ENCODE data around the gene ING5. TPM values are rescaled to one million over a fixed set of nuclear protein-coding genes. Genes with fewer than 3 reads are reported as not detected.

The ING5 gene
- total and polyA plus RNA-seq, 2 donors (not counting 3 experiments of a cell fraction or from before 2014, with no cell fraction given), result 24.5 to 33.4 TPM

DNA sequence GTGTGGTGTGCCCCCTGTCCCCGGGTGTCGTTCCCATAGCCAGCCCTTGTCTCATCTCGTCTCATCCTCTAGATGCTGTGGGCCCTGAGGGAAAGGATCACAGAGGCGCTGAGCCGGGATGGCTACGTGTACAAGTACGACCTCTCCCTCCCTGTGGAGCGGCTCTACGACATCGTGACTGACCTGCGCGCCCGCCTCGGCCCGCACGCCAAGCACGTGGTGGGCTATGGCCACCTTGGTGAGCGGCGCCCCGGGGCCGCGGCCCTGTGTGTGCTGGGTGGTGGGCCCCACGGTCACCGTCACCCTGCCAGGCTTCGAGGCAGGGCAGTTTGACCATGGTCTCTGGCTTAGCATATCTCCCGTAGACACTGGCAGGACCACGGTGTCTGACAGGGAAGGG lies 53.9 kb downstream of the ING5 start:
- Histone ChIP-seq H3K9ac (replicated peaks; ENCODE audit: extremely low read depth, insufficient read depth, low read length) (no peak overlapping the region), H3K9me3 (replicated peaks; ENCODE audit: control insufficient read depth, insufficient read depth, low read length) (no peaks in the 10 kb centered on the region), H3K4me1 (ENCODE audit: control insufficient read depth, extremely low read depth, insufficient read depth, low read length) (no peaks in the 10 kb centered on the region), H4K20me1 (replicated peaks; ENCODE audit: control insufficient read depth, extremely low read depth, insufficient read depth, low read length) (no peaks in the 10 kb centered on the region), H3K36me3 (ENCODE audit: control insufficient read depth in 2 of 2, extremely low read depth in 1 of 2, insufficient read depth in 2 of 2, low read length in 2 of 2) (peaks cover 0 to 11% of the 10 kb centered on the region in 2 experiments), H3K4me2 (ENCODE audit: insufficient read depth, low read length) (no peak overlapping the region), H3K9me1 (replicated peaks; ENCODE audit: control insufficient read depth, extremely low read depth, insufficient read depth, low read length) (no peaks in the 10 kb centered on the region), H2AFZ (ENCODE audit: low read depth, low read length) (no peak overlapping the region), H3K4me3 (replicated peaks in 1 of 3; ENCODE audit: insufficient read depth in 1 of 3, low read depth in 1 of 3, low read length in 3 of 3) (no peak overlapping the region), H3K27ac (ENCODE audit: insufficient read depth, low read depth, low read length) (no peak overlapping the region), H3K79me2 (ENCODE audit: control insufficient read depth, insufficient read depth, low read length) (no peaks in the 10 kb centered on the region), H3K27me3 (ENCODE audit: control insufficient read depth in 2 of 2, insufficient read depth in 2 of 2, low read length in 2 of 2) (no peaks in the 10 kb centered on the region)
- ChIA-PET CTCF (no interaction called here), POLR2A (no interaction called here)
- no TSS peak for BruUV-seq (replicated peaks)
- dilution Hi-C loops (cut with MboI; ENCODE audit: extremely low pct_ligation_motif_present, low sequenced_read_pairs) (no loop called here), intact Hi-C loops (cut with micrococcal nuclease) (no loop called here)
- TF ChIP-seq JUN (IDR thresholded peaks at IDR 0.05; ENCODE audit: borderline replicate concordance, insufficient read depth, insufficient read length, low read depth) (no peak), MYC (IDR thresholded peaks at IDR 0.05; ENCODE audit: low read depth, low read length) (no peak), POLR2AphosphoS5 (IDR thresholded peaks at IDR 0.05; ENCODE audit: insufficient read depth, low read depth, low read length) (no peak), FOS (IDR thresholded peaks at IDR 0.05; ENCODE audit: borderline replicate concordance, insufficient read depth, low read length) (no peak), POLR2A (IDR thresholded peaks at IDR 0.05; ENCODE audit: low read depth, low read length) (no peak), EZH2 (IDR thresholded peaks at IDR 0.05; ENCODE audit: borderline replicate concordance, low read depth, low read length, severe bottlenecking) (no peak), GATA2 (IDR thresholded peaks at IDR 0.05; ENCODE audit: insufficient read depth, insufficient read length, low read depth, low read length) (no peak)
- TF ChIP-seq, protein P1, sequence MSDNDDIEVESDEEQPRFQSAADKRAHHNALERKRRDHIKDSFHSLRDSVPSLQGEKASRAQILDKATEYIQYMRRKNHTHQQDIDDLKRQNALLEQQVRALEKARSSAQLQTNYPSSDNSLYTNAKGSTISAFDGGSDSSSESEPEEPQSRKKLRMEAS (IDR thresholded peaks at IDR 0.05; ENCODE audit: insufficient read depth, insufficient read length), result no peak
- TF ChIP-seq, protein P2, sequence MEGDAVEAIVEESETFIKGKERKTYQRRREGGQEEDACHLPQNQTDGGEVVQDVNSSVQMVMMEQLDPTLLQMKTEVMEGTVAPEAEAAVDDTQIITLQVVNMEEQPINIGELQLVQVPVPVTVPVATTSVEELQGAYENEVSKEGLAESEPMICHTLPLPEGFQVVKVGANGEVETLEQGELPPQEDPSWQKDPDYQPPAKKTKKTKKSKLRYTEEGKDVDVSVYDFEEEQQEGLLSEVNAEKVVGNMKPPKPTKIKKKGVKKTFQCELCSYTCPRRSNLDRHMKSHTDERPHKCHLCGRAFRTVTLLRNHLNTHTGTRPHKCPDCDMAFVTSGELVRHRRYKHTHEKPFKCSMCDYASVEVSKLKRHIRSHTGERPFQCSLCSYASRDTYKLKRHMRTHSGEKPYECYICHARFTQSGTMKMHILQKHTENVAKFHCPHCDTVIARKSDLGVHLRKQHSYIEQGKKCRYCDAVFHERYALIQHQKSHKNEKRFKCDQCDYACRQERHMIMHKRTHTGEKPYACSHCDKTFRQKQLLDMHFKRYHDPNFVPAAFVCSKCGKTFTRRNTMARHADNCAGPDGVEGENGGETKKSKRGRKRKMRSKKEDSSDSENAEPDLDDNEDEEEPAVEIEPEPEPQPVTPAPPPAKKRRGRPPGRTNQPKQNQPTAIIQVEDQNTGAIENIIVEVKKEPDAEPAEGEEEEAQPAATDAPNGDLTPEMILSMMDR (IDR thresholded peaks at IDR 0.05; ENCODE audit: extremely low read depth in 1 of 2, insufficient read depth in 1 of 2, low read depth in 1 of 2, low read length in 2 of 2), result no peak
- DNase-seq (ENCODE audit: low read depth, low spot score) (no peak), FAIRE-seq (no peak)

Measured in endothelial cell of umbilical vein (primary cell).